Ishikawa (cell line): ENCODE data around the gene KAT2B.

Experiments used
- CEBPB ChIP-seq: IDR thresholded peaks from 2 replicates; pipeline ENCODE4 v1.6.1; 2012
- EGR1 ChIP-seq: IDR thresholded peaks from 2 replicates; pipeline ENCODE4 v1.6.1; 2012
- EP300 ChIP-seq: IDR thresholded peaks from 2 replicates; pipeline ENCODE4 v1.6.1; 2012; ENCODE audit warnings: borderline replicate concordance
- MAX ChIP-seq: IDR thresholded peaks from 2 replicates; pipeline ENCODE4 v1.6.1; 2012
- RAD21 ChIP-seq: IDR thresholded peaks from 2 replicates; pipeline ENCODE4 v1.6.1; 2012; ENCODE audit warnings: low read depth
- TCF12 ChIP-seq: IDR thresholded peaks from 2 replicates; pipeline ENCODE4 v1.6.1; 2012; ENCODE audit warnings: low read depth
- TEAD4 ChIP-seq: IDR thresholded peaks from 2 replicates; pipeline ENCODE4 v1.6.1; 2012

- TF ChIP-seq TEAD4: no peak
- TF ChIP-seq RAD21: peak; percentile 7; the same call in 1 of the 2 replicates
- no peak for TF ChIP-seq TCF12
- no peak for TF ChIP-seq EP300
- no peak for TF ChIP-seq CEBPB
- 0 out of 2 replicates have a peak, but pooled peaks have one; percentile 22 for TF ChIP-seq MAX
- TF ChIP-seq EGR1: no peak
These were observed at the start of gene KAT2B for GRCh38 chr3:20039765-20040547.
